ENCODE results near the gene ARHGAP8. TPM values are rescaled to one million over a fixed set of nuclear protein-coding genes. Genes with fewer than 3 reads are reported as not detected.

Gene ARHGAP8
- total RNA-seq, 4 donors from 2014 or later = 1.7 to 5.7 (median 3.0) TPM

- H3K36me3 ChIP-seq = peaks cover 0 to 4% (median 0%) of the 10 kb centered on the region in 3 donors
- peak overlapping the region in 2 of 4 donors; percentile 29 to 65 for H3K27ac ChIP-seq
- H3K27me3 ChIP-seq = no peaks in the 10 kb centered on the region
- TF ChIP-seq POLR2A (IDR thresholded peaks at IDR 0.05) = no peak
- no peak for TF ChIP-seq CTCF (IDR thresholded peaks at IDR 0.05)
- no peak for TF ChIP-seq EP300 (IDR thresholded peaks at IDR 0.05)
- H3K9me3 ChIP-seq = no peaks in the 10 kb centered on the region
- no peak for DNase-seq (ENCODE audit: low spot score in 2 of 2)
- peaks cover 0 to 30% (median 7%) of the 10 kb centered on the region in 4 donors for H3K4me1 ChIP-seq
- H3K4me3 ChIP-seq = no peak overlapping the region
- WGBS, 2 donors = 75 to 81% methylated on average over 14 to 23 of the region's 23 CpGs
Observed at GRCh38 chr22:44711690-44712555, 40.5 kb upstream of the ARHGAP8 start.

GRCh38 chr22:44712962-44713361 is 39.4 kb upstream of the ARHGAP8 start:
- H3K27me3 ChIP-seq = no peaks in the 10 kb centered on the region
- peaks cover 0 to 30% (median 7%) of the 10 kb centered on the region in 4 donors for H3K4me1 ChIP-seq
- 78 to 81% methylated on average over 8 of the region's 8 CpGs for WGBS, 2 donors
- TF ChIP-seq POLR2A (IDR thresholded peaks at IDR 0.05) (no peak), EP300 (IDR thresholded peaks at IDR 0.05) (no peak), CTCF (IDR thresholded peaks at IDR 0.05) (no peak)
- no peak overlapping the region for H3K27ac ChIP-seq
- no peak for DNase-seq (ENCODE audit: low spot score in 2 of 2)
- peaks cover 0 to 4% (median 0%) of the 10 kb centered on the region in 3 donors for H3K36me3 ChIP-seq
- no peaks in the 10 kb centered on the region for H3K9me3 ChIP-seq
- no peak overlapping the region for H3K4me3 ChIP-seq

GRCh38 chr22:44714703-44715350 is 37.5 kb upstream of the ARHGAP8 start:
- WGBS, 2 donors = 56 to 58% methylated on average over 13 to 18 of the region's 18 CpGs
- H3K27ac ChIP-seq = peak overlapping the region in 2 of 4 donors; percentile 7 to 32
- TF ChIP-seq CTCF (IDR thresholded peaks at IDR 0.05) (no peak), EP300 (IDR thresholded peaks at IDR 0.05) (peak in 1 of 2 donors; percentile 61), POLR2A (IDR thresholded peaks at IDR 0.05) (no peak)
- peaks cover 0 to 25% (median 6%) of the 10 kb centered on the region in 4 donors for H3K4me1 ChIP-seq
- no peak for DNase-seq (ENCODE audit: low spot score in 2 of 2)
- H3K4me3 ChIP-seq = no peak overlapping the region
- peaks cover 0 to 4% (median 0%) of the 10 kb centered on the region in 3 donors for H3K36me3 ChIP-seq
- no peaks in the 10 kb centered on the region for H3K9me3 ChIP-seq
- H3K27me3 ChIP-seq = no peaks in the 10 kb centered on the region

DNA sequence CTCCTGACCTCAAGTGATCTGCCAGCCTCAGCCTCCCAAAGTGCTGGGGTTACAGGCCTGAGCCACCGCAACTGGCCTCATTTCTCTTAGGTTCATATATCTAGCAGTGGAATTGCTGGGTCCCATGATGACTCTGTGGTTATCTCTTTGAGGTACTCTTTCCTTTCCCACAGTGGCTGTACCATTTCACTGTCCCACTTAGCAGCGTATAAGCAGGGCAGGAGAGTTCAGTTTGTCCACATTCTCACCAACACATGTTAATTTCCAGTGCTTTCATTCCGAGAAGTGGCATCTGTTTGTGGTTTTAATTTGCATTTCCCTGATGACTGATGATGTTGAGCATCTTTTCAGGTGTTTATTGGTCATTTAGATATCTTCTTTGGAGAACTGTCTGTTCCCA is 34.0 kb upstream of the ARHGAP8 start:
- DNase-seq (ENCODE audit: low spot score in 2 of 2) = no peak
- H3K4me3 ChIP-seq = no peak overlapping the region
- H3K27ac ChIP-seq = no peak overlapping the region
- WGBS, 2 donors = 98% methylated on average over 3 of the region's 3 CpGs
- no peaks in the 10 kb centered on the region for H3K27me3 ChIP-seq
- TF ChIP-seq EP300 (IDR thresholded peaks at IDR 0.05) = no peak
- TF ChIP-seq POLR2A (IDR thresholded peaks at IDR 0.05) = no peak
- TF ChIP-seq CTCF (IDR thresholded peaks at IDR 0.05) = no peak
- H3K4me1 ChIP-seq = peaks cover 0 to 11% (median 0%) of the 10 kb centered on the region in 4 donors
- H3K9me3 ChIP-seq = no peaks in the 10 kb centered on the region
- H3K36me3 ChIP-seq = peaks cover 0 to 8% (median 0%) of the 10 kb centered on the region in 3 donors

All from tibial nerve (tissue), 4 donors.